GF-D8 (cell line): ENCODE data around the gene ACTL8.

Experiments
- DNase-seq: peaks from one replicate; lab custom pipeline; 2025; lab: John Stamatoyannopoulos, UW

The ACTL8 gene

GRCh38 chr1:17805869-17806684, 50.9 kb downstream of the ACTL8 start:
- DNase-seq, result no peak

GRCh38 chr1:17808816-17809215, 53.7 kb downstream of the ACTL8 start:
- DNase-seq, result no peak

GRCh38 chr1:17810668-17811067, 55.5 kb downstream of the ACTL8 start:
- DNase-seq, result no peak

GRCh38 chr1:17816511-17816910, 61.4 kb downstream of the ACTL8 start:
- DNase-seq, result no peak

- DNase-seq, result no peak
Measured at GRCh38 chr1:17819129-17819802, 64.1 kb downstream of the ACTL8 start.

GRCh38 chr1:17820198-17820597, 65.1 kb downstream of the ACTL8 start:
- no peak for DNase-seq

- no peak for DNase-seq
Measured at GRCh38 chr1:17822741-17823426, 67.8 kb downstream of the ACTL8 start.

GRCh38 chr1:17825273-17826164, 70.4 kb downstream of the ACTL8 start:
- DNase-seq, result no peak

- no peak for DNase-seq
Measured at GRCh38 chr1:17826165-17826488, 71.0 kb downstream of the ACTL8 start.

GRCh38 chr1:17828991-17829390, 73.9 kb downstream of the ACTL8 start:
- DNase-seq, result no peak

GRCh38 chr1:17829579-17829978, 74.4 kb downstream of the ACTL8 start:
- no peak for DNase-seq

GRCh38 chr1:17831597-17831996, 76.5 kb downstream of the ACTL8 start:
- no peak for DNase-seq

GRCh38 chr1:17833661-17834501, 78.7 kb downstream of the ACTL8 start:
- no peak for DNase-seq

- no peak for DNase-seq
Measured at GRCh38 chr1:17834561-17835100, 79.5 kb downstream of the ACTL8 start.

- no peak for DNase-seq
Measured at GRCh38 chr1:17837233-17838030, 82.3 kb downstream of the ACTL8 start.

GRCh38 chr1:17839641-17840196, 84.6 kb downstream of the ACTL8 start:
- DNase-seq, result no peak

GRCh38 chr1:17841944-17842343, 86.8 kb downstream of the ACTL8 start:
- no peak for DNase-seq

GRCh38 chr1:17842686-17843085, 87.6 kb downstream of the ACTL8 start:
- DNase-seq, result no peak

- no peak for DNase-seq
Measured at GRCh38 chr1:17844185-17844826, 89.2 kb downstream of the ACTL8 start.
